Thoracic aorta (tissue), 2 donors: ENCODE measurements around the gene DAGLA. TPM values are rescaled to one million over a fixed set of nuclear protein-coding genes. Genes with fewer than 3 reads are reported as not detected.
"Not testable (repeated sequence)": the region's sequence is repeated elsewhere in the genome, so short reads cannot be mapped to it uniquely, and the experiment has no call there.

Experiments
- ATAC-seq: fragments of 150-250 bp; one replicate; pipeline ENCODE4 v1.8.0; 2017; ENCODE audit warnings: low read depth; ENCODE audit not compliant: insufficient number of reproducible peaks, low FRiP score
- DNase-seq: peaks from one replicate; pipeline ENCODE4 v3.0.0-alpha.2; 2020; ENCODE audit warnings: low spot score
- H3K27ac ChIP-seq, 2 donors: fragments of 200-600 bp; sonication (generic); 1 replicate in 1 of 2; 2 replicates in 1 of 2; pipeline ENCODE4 v1.5.1; 2016; ENCODE audit warnings: mild to moderate bottlenecking in 2 of 2, moderate library complexity in 2 of 2
- H3K27me3 ChIP-seq: fragments of 200-600 bp; sonication (generic); replicated peaks from 2 replicates; pipeline ENCODE4 v1.6.0; 2016; ENCODE audit warnings: mild to moderate bottlenecking; ENCODE audit not compliant: insufficient read depth
- H3K36me3 ChIP-seq: fragments of 200-600 bp; sonication (generic); one replicate; pipeline ENCODE4 v1.5.1; 2016
- H3K4me1 ChIP-seq, 2 donors: fragments of 200-600 bp; sonication (generic); 1 replicate in 1 of 2; 2 replicates in 1 of 2; pipeline versions ENCODE4 v1.5.1 to v1.6.0; 2016; ENCODE audit warnings: low read depth in 2 of 2, mild to moderate bottlenecking in 1 of 2; ENCODE audit not compliant: control insufficient read depth in 1 of 2
- H3K4me3 ChIP-seq: fragments of 200-600 bp; sonication (generic); 2 replicates; pipeline ENCODE4 v1.5.1; 2016; ENCODE audit warnings: mild to moderate bottlenecking
- H3K9me3 ChIP-seq: fragments of 200-600 bp; sonication (generic); 2 replicates; pipeline ENCODE4 v1.5.1; 2016
- CTCF ChIP-seq: fragments of 200-600 bp; sonication (generic); IDR thresholded peaks from one replicate; pipeline ENCODE4 v1.5.1; 2019; ENCODE audit warnings: antibody characterized with exemption
- total RNA-seq, 2 donors: library from RNA; depleted of rRNA; stranded (reverse); fragments of >200 nt; gene quantifications; one replicate each; pipeline versions ENCODE4 v1.1.0 to v1.2.3, GENCODE V29; 2016

Gene DAGLA
- total RNA-seq, 2 donors from 2014 or later: 1.2 to 1.4 TPM

DNA sequence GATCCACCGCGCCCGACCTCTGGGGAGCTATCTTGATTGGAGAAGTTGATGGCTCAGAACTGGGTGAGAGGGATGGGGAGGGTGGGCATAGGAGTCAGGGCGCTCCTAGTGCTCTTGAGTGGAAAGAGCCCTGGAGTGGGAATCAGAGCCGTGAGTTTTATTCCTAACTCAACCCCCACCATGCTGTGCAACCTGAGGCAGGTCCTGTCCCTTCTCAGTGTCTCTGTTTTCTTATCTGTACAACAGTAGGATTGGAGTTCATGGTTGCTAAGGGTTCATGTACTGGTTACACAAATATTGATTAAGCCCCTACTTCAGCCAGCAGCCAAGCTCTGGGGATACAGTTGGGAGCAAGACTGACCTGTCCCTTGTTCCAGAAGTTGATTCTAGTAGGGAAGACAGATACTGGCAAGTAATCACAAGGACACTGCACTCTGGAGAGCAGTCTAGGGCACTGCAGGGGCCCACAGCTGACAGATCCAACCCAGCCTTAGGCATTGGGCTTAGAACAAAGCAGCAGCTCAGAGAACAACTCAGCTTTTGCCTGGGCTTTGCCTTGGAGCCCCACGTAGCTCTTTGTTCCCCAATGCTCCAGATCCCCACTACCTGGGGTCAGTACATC, 12.4 kb upstream of the DAGLA start:
- ATAC-seq: no peak
- Histone ChIP-seq H3K27me3 (no peaks in the 10 kb centered on the region), H3K36me3 (no peaks in the 10 kb centered on the region), H3K9me3 (no peaks in the 10 kb centered on the region), H3K4me1 (no peaks in the 10 kb centered on the region), H3K27ac (no peak overlapping the region), H3K4me3 (no peak overlapping the region)
- DNase-seq: no peak
- TF ChIP-seq CTCF: no peak

DNA sequence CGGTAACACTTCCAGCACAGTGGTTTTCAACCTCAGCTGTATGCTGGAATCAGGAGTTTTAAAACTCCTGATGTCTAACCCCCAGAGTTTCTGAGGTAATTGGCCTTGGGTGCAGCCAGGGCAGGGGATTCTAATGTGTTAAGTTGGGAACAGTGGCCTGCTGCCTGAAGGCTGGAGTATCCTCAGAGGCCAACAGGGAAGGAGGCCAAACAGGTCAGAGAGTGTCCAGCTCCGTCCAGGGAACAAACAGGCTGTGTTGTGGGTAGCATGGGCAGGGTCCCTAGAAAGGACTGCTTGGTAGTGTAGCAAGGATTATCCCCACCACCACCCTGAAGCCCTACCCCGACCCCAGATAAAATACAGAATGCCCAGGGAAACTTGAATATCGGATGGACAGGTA, 10.8 kb upstream of the DAGLA start:
- Histone ChIP-seq H3K4me3 (no peak overlapping the region), H3K36me3 (no peaks in the 10 kb centered on the region), H3K9me3 (no peaks in the 10 kb centered on the region), H3K27me3 (no peaks in the 10 kb centered on the region), H3K4me1 (no peaks in the 10 kb centered on the region), H3K27ac (no peak overlapping the region)
- TF ChIP-seq CTCF: no peak
- no peak for DNase-seq
- ATAC-seq: no peak

DNA sequence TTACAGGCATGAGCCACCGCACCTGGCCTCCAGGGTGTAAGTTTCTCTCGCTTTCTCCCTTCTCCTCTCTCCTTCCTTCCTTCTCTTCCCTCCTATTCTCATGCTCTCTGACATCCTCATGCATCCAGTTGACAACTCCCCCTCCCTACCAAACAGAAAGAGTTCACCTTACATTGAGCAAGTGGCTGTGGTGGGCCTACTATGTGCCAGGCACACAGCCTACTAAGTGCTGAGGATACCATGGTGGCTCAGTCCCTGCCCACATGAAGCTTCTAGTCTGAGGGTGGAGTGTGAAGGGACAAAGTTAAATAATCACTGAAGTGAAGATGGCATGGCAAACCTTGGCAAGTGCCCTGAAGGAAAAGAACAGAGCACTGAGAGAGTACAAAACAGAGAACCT, 9.6 kb upstream of the DAGLA start:
- H3K27me3 ChIP-seq: no peaks in the 10 kb centered on the region
- no peaks in the 10 kb centered on the region for H3K36me3 ChIP-seq
- no peak overlapping the region for H3K27ac ChIP-seq
- no peak for ATAC-seq
- no peak for DNase-seq
- H3K4me1 ChIP-seq: no peaks in the 10 kb centered on the region
- H3K4me3 ChIP-seq: no peak overlapping the region
- TF ChIP-seq CTCF: no peak
- H3K9me3 ChIP-seq: no peaks in the 10 kb centered on the region

- Histone ChIP-seq H3K4me1 (no peaks in the 10 kb centered on the region), H3K27ac (no peak overlapping the region), H3K4me3 (no peak overlapping the region), H3K36me3 (no peaks in the 10 kb centered on the region), H3K9me3 (no peaks in the 10 kb centered on the region), H3K27me3 (no peaks in the 10 kb centered on the region)
- TF ChIP-seq CTCF: no peak
- no peak for ATAC-seq
- DNase-seq: no peak
Observed at GRCh38 chr11:61671527-61671926, 8.7 kb upstream of the DAGLA start.

- DNase-seq, H3K36me3 ChIP-seq, ATAC-seq, H3K27me3 ChIP-seq, H3K9me3 ChIP-seq, H3K27ac ChIP-seq, H3K4me1 ChIP-seq, H3K4me3 ChIP-seq: not testable (repeated sequence)
Observed at GRCh38 chr11:61673946-61674467, 6.2 kb upstream of the DAGLA start.

GRCh38 chr11:61675826-61676225, 4.4 kb upstream of the DAGLA start:
- no peaks in the 10 kb centered on the region for H3K27me3 ChIP-seq
- H3K27ac ChIP-seq: no peak overlapping the region
- TF ChIP-seq CTCF: no peak

More at GRCh38 chr11:61675826-61676225, 4.4 kb upstream of the DAGLA start:
- Histone ChIP-seq H3K4me1 (no peaks in the 10 kb centered on the region), H3K4me3 (no peak overlapping the region), H3K9me3 (no peaks in the 10 kb centered on the region), H3K36me3 (no peaks in the 10 kb centered on the region)
- DNase-seq: no peak
- no peak for ATAC-seq
